ENCODE measurements around the gene KCNA10.

GRCh38 chr1:110485725-110486124, 33.2 kb downstream of the KCNA10 start:
- TF ChIP-seq, protein P1, sequence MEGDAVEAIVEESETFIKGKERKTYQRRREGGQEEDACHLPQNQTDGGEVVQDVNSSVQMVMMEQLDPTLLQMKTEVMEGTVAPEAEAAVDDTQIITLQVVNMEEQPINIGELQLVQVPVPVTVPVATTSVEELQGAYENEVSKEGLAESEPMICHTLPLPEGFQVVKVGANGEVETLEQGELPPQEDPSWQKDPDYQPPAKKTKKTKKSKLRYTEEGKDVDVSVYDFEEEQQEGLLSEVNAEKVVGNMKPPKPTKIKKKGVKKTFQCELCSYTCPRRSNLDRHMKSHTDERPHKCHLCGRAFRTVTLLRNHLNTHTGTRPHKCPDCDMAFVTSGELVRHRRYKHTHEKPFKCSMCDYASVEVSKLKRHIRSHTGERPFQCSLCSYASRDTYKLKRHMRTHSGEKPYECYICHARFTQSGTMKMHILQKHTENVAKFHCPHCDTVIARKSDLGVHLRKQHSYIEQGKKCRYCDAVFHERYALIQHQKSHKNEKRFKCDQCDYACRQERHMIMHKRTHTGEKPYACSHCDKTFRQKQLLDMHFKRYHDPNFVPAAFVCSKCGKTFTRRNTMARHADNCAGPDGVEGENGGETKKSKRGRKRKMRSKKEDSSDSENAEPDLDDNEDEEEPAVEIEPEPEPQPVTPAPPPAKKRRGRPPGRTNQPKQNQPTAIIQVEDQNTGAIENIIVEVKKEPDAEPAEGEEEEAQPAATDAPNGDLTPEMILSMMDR (IDR thresholded peaks at IDR 0.05): no peak
- TF ChIP-seq POLR2AphosphoS5 (IDR thresholded peaks at IDR 0.05) (no peak), POLR2A (IDR thresholded peaks at IDR 0.05) (no peak)

Data from prostate gland (tissue), 2 donors.